Esophagus squamous epithelium (tissue), 4 donors: ENCODE data around the gene SKAP1.

ENCODE experiments used
- CTCF ChIP-seq, 6 experiments: fragments of 450-650 bp in 4 of 6; fragments of 200-600 bp in 2 of 6; sonication (generic) in 2 of 6; IDR thresholded peaks; one replicate each; pipeline ENCODE4 v1.5.1; 2016 to 2019; ENCODE audit warnings: antibody characterized with exemption in 6 of 6, mild to moderate bottlenecking in 4 of 6, moderate library complexity in 4 of 6
- POLR2A ChIP-seq, 4 donors: fragments of 450-650 bp; IDR thresholded peaks; one replicate each; pipeline ENCODE4 v1.6.1; 2017; ENCODE audit warnings: antibody characterized with exemption in 4 of 4, mild to moderate bottlenecking in 4 of 4, moderate library complexity in 3 of 4

- no peak for TF ChIP-seq CTCF (IDR thresholded peaks at IDR 0.05)
- TF ChIP-seq POLR2A (IDR thresholded peaks at IDR 0.05), result no peak
Measured at GRCh38 chr17:48240122-48240521, 189.9 kb downstream of the SKAP1 start.
